ENCODE data around the gene DENND5A. TPM values are rescaled to one million over a fixed set of nuclear protein-coding genes. Genes with fewer than 3 reads are reported as not detected.
"Not testable (repeated sequence)": the region's sequence is repeated elsewhere in the genome, so short reads cannot be mapped to it uniquely, and the experiment has no call there.

The DENND5A gene
- total RNA-seq, 1 donor from 2014 or later = 52.7 TPM

GRCh38 chr11:9172389-9172788, 92.8 kb downstream of the DENND5A start:
- no peak for TF ChIP-seq CTCF (IDR thresholded peaks at IDR 0.05; ENCODE audit: insufficient read depth, low read length, poor library complexity, severe bottlenecking)
- Histone ChIP-seq H3K36me3 (ENCODE audit: control insufficient read depth, insufficient read depth, low read length) (no peaks in the 10 kb centered on the region), H3K4me3 (ENCODE audit: low read depth, low read length) (no peak overlapping the region), H3K27me3 (ENCODE audit: control insufficient read depth, insufficient read depth, low read length) (no peaks in the 10 kb centered on the region)
- DNase-seq (ENCODE audit: low read depth) = no peak

- no peak overlapping the region for H3K4me3 ChIP-seq (ENCODE audit: low read depth, low read length)
- peaks cover 1% of the 10 kb centered on the region for H3K36me3 ChIP-seq (ENCODE audit: control insufficient read depth, insufficient read depth, low read length)
- DNase-seq (ENCODE audit: low read depth) = no peak
- no peaks in the 10 kb centered on the region for H3K27me3 ChIP-seq (ENCODE audit: control insufficient read depth, insufficient read depth, low read length)
- no peak for TF ChIP-seq CTCF (IDR thresholded peaks at IDR 0.05; ENCODE audit: insufficient read depth, low read length, poor library complexity, severe bottlenecking)
Measured at GRCh38 chr11:9170450-9170849, 94.7 kb downstream of the DENND5A start.

- TF ChIP-seq CTCF (IDR thresholded peaks at IDR 0.05; ENCODE audit: insufficient read depth, low read length, poor library complexity, severe bottlenecking) = no peak
- no peak for DNase-seq (ENCODE audit: low read depth)
- H3K4me3 ChIP-seq (ENCODE audit: low read depth, low read length) = no peak overlapping the region
- peaks cover 1% of the 10 kb centered on the region for H3K36me3 ChIP-seq (ENCODE audit: control insufficient read depth, insufficient read depth, low read length)
- no peaks in the 10 kb centered on the region for H3K27me3 ChIP-seq (ENCODE audit: control insufficient read depth, insufficient read depth, low read length)
Measured at GRCh38 chr11:9169595-9170295, 95.4 kb downstream of the DENND5A start.

- H3K4me3 ChIP-seq (ENCODE audit: low read depth, low read length); H3K36me3 ChIP-seq (ENCODE audit: control insufficient read depth, insufficient read depth, low read length); DNase-seq (ENCODE audit: low read depth): not testable (repeated sequence)
Measured at GRCh38 chr11:9161991-9162390, 103.2 kb downstream of the DENND5A start.

GRCh38 chr11:9160166-9160565, 105.0 kb downstream of the DENND5A start:
- no peak for DNase-seq (ENCODE audit: low read depth)
- Histone ChIP-seq H3K27me3 (ENCODE audit: control insufficient read depth, insufficient read depth, low read length) (no peaks in the 10 kb centered on the region), H3K4me3 (ENCODE audit: low read depth, low read length) (no peak overlapping the region), H3K36me3 (ENCODE audit: control insufficient read depth, insufficient read depth, low read length) (no peaks in the 10 kb centered on the region)
- no peak for TF ChIP-seq CTCF (IDR thresholded peaks at IDR 0.05; ENCODE audit: insufficient read depth, low read length, poor library complexity, severe bottlenecking)

More at GRCh38 chr11:9161991-9162390, 103.2 kb downstream of the DENND5A start:
- H3K27me3 ChIP-seq (ENCODE audit: control insufficient read depth, insufficient read depth, low read length) = not testable (repeated sequence)

GRCh38 chr11:9158898-9159391, 106.2 kb downstream of the DENND5A start:
- H3K27me3 ChIP-seq (ENCODE audit: control insufficient read depth, insufficient read depth, low read length) = no peaks in the 10 kb centered on the region
- H3K36me3 ChIP-seq (ENCODE audit: control insufficient read depth, insufficient read depth, low read length) = no peaks in the 10 kb centered on the region
- TF ChIP-seq CTCF (IDR thresholded peaks at IDR 0.05; ENCODE audit: insufficient read depth, low read length, poor library complexity, severe bottlenecking) = no peak
- DNase-seq (ENCODE audit: low read depth) = no peak
- H3K4me3 ChIP-seq (ENCODE audit: low read depth, low read length) = no peak overlapping the region
